ENCODE results near the gene CR2.

GRCh38 chr1:207407655-207408260 is 46.4 kb upstream of the CR2 start:
- TF ChIP-seq, protein P1, sequence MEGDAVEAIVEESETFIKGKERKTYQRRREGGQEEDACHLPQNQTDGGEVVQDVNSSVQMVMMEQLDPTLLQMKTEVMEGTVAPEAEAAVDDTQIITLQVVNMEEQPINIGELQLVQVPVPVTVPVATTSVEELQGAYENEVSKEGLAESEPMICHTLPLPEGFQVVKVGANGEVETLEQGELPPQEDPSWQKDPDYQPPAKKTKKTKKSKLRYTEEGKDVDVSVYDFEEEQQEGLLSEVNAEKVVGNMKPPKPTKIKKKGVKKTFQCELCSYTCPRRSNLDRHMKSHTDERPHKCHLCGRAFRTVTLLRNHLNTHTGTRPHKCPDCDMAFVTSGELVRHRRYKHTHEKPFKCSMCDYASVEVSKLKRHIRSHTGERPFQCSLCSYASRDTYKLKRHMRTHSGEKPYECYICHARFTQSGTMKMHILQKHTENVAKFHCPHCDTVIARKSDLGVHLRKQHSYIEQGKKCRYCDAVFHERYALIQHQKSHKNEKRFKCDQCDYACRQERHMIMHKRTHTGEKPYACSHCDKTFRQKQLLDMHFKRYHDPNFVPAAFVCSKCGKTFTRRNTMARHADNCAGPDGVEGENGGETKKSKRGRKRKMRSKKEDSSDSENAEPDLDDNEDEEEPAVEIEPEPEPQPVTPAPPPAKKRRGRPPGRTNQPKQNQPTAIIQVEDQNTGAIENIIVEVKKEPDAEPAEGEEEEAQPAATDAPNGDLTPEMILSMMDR (IDR thresholded peaks at IDR 0.05): no peak
- TF ChIP-seq POLR2A (IDR thresholded peaks at IDR 0.05): no peak
